Liver (tissue), 3 donors: ENCODE results near the gene HMG20A.

Experiments used
- CTCF ChIP-seq: fragments of 150-350 bp; IDR thresholded peaks from 2 replicates; pipeline ENCODE4 v1.5.1; 2017; ENCODE audit warnings: improper control_type of control experiment, low read depth, low read length; ENCODE audit not compliant: missing input control
- FOXA1 ChIP-seq: IDR thresholded peaks from 2 replicates; pipeline ENCODE4 v1.6.1; 2016; ENCODE audit warnings: antibody characterized with exemption
- FOXA2 ChIP-seq: IDR thresholded peaks from 2 replicates; pipeline ENCODE4 v1.6.1; 2016; ENCODE audit warnings: antibody characterized with exemption
- HNF4A ChIP-seq, 2 donors: conservative IDR thresholded peaks; 2 replicates each; pipeline ENCODE4 v1.6.1; 2016; ENCODE audit warnings: antibody characterized with exemption in 2 of 2, mild to moderate bottlenecking in 2 of 2
- HNF4G ChIP-seq: IDR thresholded peaks from 2 replicates; pipeline ENCODE4 v1.6.1; 2016; ENCODE audit warnings: antibody characterized with exemption
- MAX ChIP-seq: IDR thresholded peaks from 2 replicates; pipeline ENCODE4 v1.6.1; 2016; ENCODE audit warnings: antibody characterized with exemption
- RAD21 ChIP-seq, 2 donors: IDR thresholded peaks; 2 replicates each; pipeline ENCODE4 v1.6.1; 2016; ENCODE audit warnings: antibody characterized with exemption in 2 of 2, mild to moderate bottlenecking in 2 of 2
- REST ChIP-seq: IDR thresholded peaks from 2 replicates; pipeline ENCODE4 v1.6.1; 2016; ENCODE audit warnings: antibody characterized with exemption, mild to moderate bottlenecking
- TAF1 ChIP-seq: conservative IDR thresholded peaks from 2 replicates; pipeline ENCODE4 v1.6.1; 2016; ENCODE audit warnings: antibody characterized with exemption, mild to moderate bottlenecking
- YY1 ChIP-seq: IDR thresholded peaks from 2 replicates; pipeline ENCODE4 v1.6.1; 2016; ENCODE audit warnings: antibody characterized with exemption, mild to moderate bottlenecking
- donor health status: healthy.
- donor health status: healthy.

GRCh38 chr15:77414789-77415442 lies 5.8 kb upstream of the HMG20A start:
- TF ChIP-seq CTCF (no peak), TAF1 (no peak), FOXA2 (no peak), RAD21 (IDR thresholded peaks at IDR 0.05) (no peak), YY1 (no peak), FOXA1 (no peak), REST (no peak), MAX (no peak), HNF4G (no peak), HNF4A (conservative IDR thresholded peaks at IDR 0.05) (no peak)
